Heart right ventricle (tissue), 16 donors: Measurements from ENCODE around the gene PLK3. TPM values are rescaled to one million over a fixed set of nuclear protein-coding genes. Genes with fewer than 3 reads are reported as not detected.

Experiments used
- ATAC-seq, 8 donors: fragments of 200-7000 bp; cut with Tn5 transposase; one replicate each; pipeline ENCODE4 v1.9.1; 2020; ENCODE audit warnings: mild to moderate bottlenecking in 8 of 8, moderate library complexity in 8 of 8, moderate number of reproducible peaks in 1 of 8
- DNase-seq, 2 donors: peaks; one replicate each; pipeline ENCODE4 v3.0.0-alpha.2; 2020
- H3K27ac ChIP-seq, 10 donors: fragments of 200-600 bp; sonication (generic) in 2 of 10; one replicate each; pipeline versions ENCODE4 v1.5.0 to v1.8.0; 2020 to 2022; ENCODE audit warnings: mild to moderate bottlenecking in 3 of 10
- H3K27me3 ChIP-seq, 7 donors: fragments of 200-600 bp; one replicate each; pipeline ENCODE4 v1.8.0; 2021 to 2022; ENCODE audit warnings: mild to moderate bottlenecking in 2 of 7
- H3K36me3 ChIP-seq, 9 donors: fragments of 200-600 bp; sonication (generic) in 1 of 9; one replicate each; pipeline versions ENCODE4 v1.5.0 to v1.8.0; 2020 to 2022; ENCODE audit warnings: mild to moderate bottlenecking in 2 of 9
- H3K4me1 ChIP-seq, 9 donors: fragments of 200-600 bp; sonication (generic) in 1 of 9; one replicate each; pipeline versions ENCODE4 v1.5.0 to v1.8.0; 2020 to 2022; ENCODE audit warnings: mild to moderate bottlenecking in 4 of 9
- H3K4me3 ChIP-seq, 10 donors: fragments of 200-600 bp; sonication (generic) in 2 of 10; one replicate each; pipeline versions ENCODE4 v1.5.0 to v1.8.0; 2020 to 2022; ENCODE audit warnings: mild to moderate bottlenecking in 7 of 10, moderate library complexity in 2 of 10
- H3K9me3 ChIP-seq, 11 donors: fragments of 200-600 bp in 10 of 11; sonication (generic) in 2 of 11; one replicate each; pipeline versions ENCODE4 v1.5.0 to v1.8.0; 2013 to 2022; ENCODE audit warnings: mild to moderate bottlenecking in 2 of 11, control low read depth in 1 of 11, moderate library complexity in 1 of 11
- WGBS, 2 donors: extraction: QIAGEN DNeasy Blood & Tissue Kit; methylation state at CpG; one replicate each; pipeline ENCODE4 v1.1.7; 2013; ENCODE audit warnings: inconsistent platforms in 1 of 2; 5-methylcytosine and 5-hydroxymethylcytosine counted together
- intact Hi-C, 10 donors: fragments of 100-400 bp; cut with DNase I; formaldehyde crosslinking; loops; one replicate each; pipeline versions ENCODE4 v1.11.1 to v1.14.2; 2022
- polyA plus RNA-seq, 2 donors: library from polyadenylated mRNA; stranded (reverse); fragments of 200-250 nt; gene quantifications; one replicate each; pipeline ENCODE4 v1.2.3, GENCODE V29; 2013
- total RNA-seq, 10 donors: library from RNA; stranded (reverse); fragmentation: NEBNext Ultra II Directional in 3 of 10; extraction: Animal tissue kit (Norgen Biotek cat#: 25700) in 3 of 10; gene quantifications; one replicate each; pipeline versions ENCODE4 v1.2.1 to v1.2.4, GENCODE V29; 2021 to 2023
- TF ChIP-seq, protein P1 (sequence below), 9 donors: fragments of 200-600 bp; sonication (generic) in 2 of 9; IDR thresholded peaks; one replicate each; pipeline versions ENCODE4 v1.5.0 to v1.8.0; 2021 to 2022; ENCODE audit warnings: antibody characterized with exemption in 9 of 9, mild to moderate bottlenecking in 5 of 9, moderate library complexity in 1 of 9
- donor health status: Arrhythmogenic right ventricular cardiomyopathy.
- donor health status: ischemic (EF 13 %, LVEDD 7.1; RV severe dilation, severe dysfunction).
- donor health status: healthy with polysubstance abuse.
- donor health status: DM: no; HTN: yes; CAD: no.
- donor health status: DM: no; HTN: no; CAD: no.
- donor health status: ischemic (EF 25% LVEDD 6.9; RV normal size, moderate dysfunction).
- donor health status: ischemic (EF 25% LVEDD 5.7; RV mildly dilated, moderate dysfunction).
- donor health status: healthy.
- donor health status: DM: yes; HTN: yes; CAD: no.
- donor health status: Ischemic cardiomyopathy.
- donor health status: ischemic (EF 35%, LVEDD 5.7; RV mildly dilated, moderate dysfunction).
- donor health status: nonischemic (EF 11% LVEDD 7.7; RV severe dilation, severe dysfunction).
- donor health status: DM: yes; HTN: yes; CAD: no.
- donor health status: PGD.
- donor health status: ischemic (EF 29% LVEDD 5.4; RV normal size, mild dysfunction).
- donor health status: nonischemic (EF 23%, LVEDD 6.1; RV moderate dilation, normal function).

PLK3 gene
- total and polyA plus RNA-seq, 12 donors, result 2.9 to 12.7 (median 7.0) TPM

DNA sequence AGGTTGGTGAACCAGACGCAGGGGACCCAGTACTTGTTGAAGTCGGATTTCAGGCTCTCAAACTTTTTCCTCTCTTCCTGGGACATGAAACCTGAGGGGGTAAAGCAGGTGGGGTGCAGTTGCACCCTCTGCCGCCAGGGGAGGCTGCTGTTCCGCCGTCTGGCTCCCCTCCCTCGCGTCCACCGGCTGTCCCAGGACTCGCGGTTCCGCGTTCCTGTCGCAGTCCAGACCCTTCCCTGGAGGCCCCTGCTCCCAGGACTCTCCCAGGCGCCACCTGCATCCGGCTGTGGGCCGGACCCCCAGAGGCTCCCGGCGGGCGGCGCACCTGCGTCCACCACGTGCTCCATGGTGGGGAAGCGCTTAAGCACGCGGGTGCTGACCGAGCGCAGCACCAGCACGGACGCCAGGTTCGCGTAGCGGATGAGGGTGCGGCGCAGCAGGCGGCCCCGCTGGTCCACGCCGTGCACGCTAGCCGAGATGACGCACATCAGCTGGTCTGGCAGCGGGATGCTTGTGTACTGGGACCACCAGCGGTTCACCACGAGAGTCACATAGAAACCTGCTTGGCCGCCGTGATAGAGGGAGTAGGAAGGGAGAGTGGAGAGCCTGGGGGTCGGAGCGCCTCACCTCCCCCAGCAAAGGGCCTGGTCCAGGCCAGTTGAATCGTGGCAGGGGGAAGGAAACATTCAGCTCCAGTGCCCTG is 13.9 kb upstream of the PLK3 start:
- ATAC-seq (peak; percentile 57 to 81 (median 74)), DNase-seq (peak; percentile 64 to 73)
- H3K27ac ChIP-seq, result peak overlapping the region in 9 of 10 donors; percentile 34 to 82 (median 58)
- peaks cover 0 to 34% (median 29%) of the 10 kb centered on the region in 9 donors for H3K4me1 ChIP-seq
- no peaks in the 10 kb centered on the region for H3K9me3 ChIP-seq
- peaks cover 0 to 10% (median 0%) of the 10 kb centered on the region in 9 donors for H3K36me3 ChIP-seq
- H3K27me3 ChIP-seq, result peaks cover 0 to 7% (median 0%) of the 10 kb centered on the region in 7 donors
- WGBS, 2 donors, result 6 to 7% methylated on average over 48 to 49 of the region's 49 CpGs
- TF ChIP-seq, protein P1, sequence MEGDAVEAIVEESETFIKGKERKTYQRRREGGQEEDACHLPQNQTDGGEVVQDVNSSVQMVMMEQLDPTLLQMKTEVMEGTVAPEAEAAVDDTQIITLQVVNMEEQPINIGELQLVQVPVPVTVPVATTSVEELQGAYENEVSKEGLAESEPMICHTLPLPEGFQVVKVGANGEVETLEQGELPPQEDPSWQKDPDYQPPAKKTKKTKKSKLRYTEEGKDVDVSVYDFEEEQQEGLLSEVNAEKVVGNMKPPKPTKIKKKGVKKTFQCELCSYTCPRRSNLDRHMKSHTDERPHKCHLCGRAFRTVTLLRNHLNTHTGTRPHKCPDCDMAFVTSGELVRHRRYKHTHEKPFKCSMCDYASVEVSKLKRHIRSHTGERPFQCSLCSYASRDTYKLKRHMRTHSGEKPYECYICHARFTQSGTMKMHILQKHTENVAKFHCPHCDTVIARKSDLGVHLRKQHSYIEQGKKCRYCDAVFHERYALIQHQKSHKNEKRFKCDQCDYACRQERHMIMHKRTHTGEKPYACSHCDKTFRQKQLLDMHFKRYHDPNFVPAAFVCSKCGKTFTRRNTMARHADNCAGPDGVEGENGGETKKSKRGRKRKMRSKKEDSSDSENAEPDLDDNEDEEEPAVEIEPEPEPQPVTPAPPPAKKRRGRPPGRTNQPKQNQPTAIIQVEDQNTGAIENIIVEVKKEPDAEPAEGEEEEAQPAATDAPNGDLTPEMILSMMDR (IDR thresholded peaks at IDR 0.05), result peak; percentile 89 to 99 (median 97)
- intact Hi-C loops, result loop anchor here in 7 of 10 donors (5.0 to 10.0 kb wide), 6 partner anchors 36 to 519 kb away; no protein-coding TSS in a partner anchor
- H3K4me3 ChIP-seq, result peak overlapping the region; percentile 12 to 62 (median 51)

DNA sequence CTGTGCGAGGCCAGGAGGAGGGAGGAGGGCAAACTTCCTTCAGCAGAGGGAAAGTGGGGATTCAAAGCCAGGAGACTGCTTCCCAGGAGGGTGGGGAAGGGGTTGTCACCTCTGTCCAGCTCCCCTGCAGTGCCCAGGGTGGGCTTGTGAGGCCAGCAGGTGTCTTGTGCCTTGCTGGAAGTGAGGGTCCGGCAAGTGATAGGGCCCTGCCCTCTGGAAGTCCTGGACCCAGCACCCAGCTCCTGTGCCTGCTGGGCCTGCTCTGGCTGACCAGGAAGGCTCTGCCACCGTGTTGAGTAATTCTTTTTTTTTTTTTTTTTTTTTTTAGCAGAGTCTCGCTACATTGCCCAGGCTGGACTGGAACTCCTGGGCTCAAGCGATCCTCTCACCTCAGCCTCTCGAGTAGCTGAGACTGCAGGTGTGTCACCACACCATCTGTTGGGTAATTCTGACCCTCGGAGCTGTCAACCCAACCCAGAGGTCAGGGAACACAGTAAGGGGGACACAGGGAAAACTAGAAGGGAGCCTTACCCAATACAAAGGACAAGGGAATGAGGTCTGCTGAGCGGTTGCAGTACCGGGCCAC is 13.2 kb upstream of the PLK3 start:
- Histone ChIP-seq H3K36me3 (peaks cover 0 to 3% (median 0%) of the 10 kb centered on the region in 9 donors), H3K9me3 (no peaks in the 10 kb centered on the region), H3K27ac (peak overlapping the region in 9 of 10 donors; percentile 10 to 82 (median 58)), H3K27me3 (peaks cover 0 to 7% (median 0%) of the 10 kb centered on the region in 7 donors), H3K4me3 (peak overlapping the region in 4 of 10 donors; percentile 54 to 62 (median 56)), H3K4me1 (peaks cover 0 to 34% (median 29%) of the 10 kb centered on the region in 9 donors)
- intact Hi-C loops, result loop anchor here in 7 of 10 donors (5.0 to 10.0 kb wide), 6 partner anchors 35 to 518 kb away; no protein-coding TSS in a partner anchor
- TF ChIP-seq, protein P1 (IDR thresholded peaks at IDR 0.05), result no peak
- WGBS, 2 donors, result 82 to 87% methylated on average over 9 of the region's 9 CpGs
- DNase-seq (no peak), ATAC-seq (peak in 3 of 8 donors; percentile 2 to 27 (median 4))

DNA sequence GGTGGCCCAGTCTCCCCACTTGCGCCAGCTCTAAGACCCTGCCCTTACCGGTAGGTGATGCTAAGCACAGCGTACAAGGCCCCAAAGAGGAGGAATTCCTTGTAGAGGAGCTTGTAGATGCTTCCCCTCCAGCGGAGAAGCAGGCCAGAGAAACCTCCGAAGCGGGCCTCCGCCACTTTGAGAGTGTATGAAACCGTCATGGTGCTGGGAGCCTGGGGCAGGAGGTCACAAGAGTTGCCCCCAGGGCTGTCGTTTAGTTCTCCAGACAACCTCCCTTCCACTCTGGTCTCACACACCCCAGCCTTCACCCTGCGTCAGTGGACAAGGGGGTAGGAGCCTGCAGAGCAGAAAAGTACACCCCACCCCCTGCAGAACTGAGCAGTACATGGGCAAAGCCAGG is 12.7 kb upstream of the PLK3 start:
- H3K4me3 ChIP-seq, result no peak overlapping the region
- 95 to 99% methylated on average over 10 of the region's 10 CpGs for WGBS, 2 donors
- no peaks in the 10 kb centered on the region for H3K36me3 ChIP-seq
- peaks cover 0 to 7% (median 0%) of the 10 kb centered on the region in 7 donors for H3K27me3 ChIP-seq
- peak overlapping the region in 1 of 10 donors; percentile 9 for H3K27ac ChIP-seq
- intact Hi-C loops, result loop anchor here in 7 of 10 donors (5.0 to 10.0 kb wide), 6 partner anchors 35 to 517 kb away; no protein-coding TSS in a partner anchor
- H3K4me1 ChIP-seq, result peaks cover 0 to 34% (median 29%) of the 10 kb centered on the region in 9 donors
- ATAC-seq, result no peak
- TF ChIP-seq, protein P1 (IDR thresholded peaks at IDR 0.05), result no peak
- no peaks in the 10 kb centered on the region for H3K9me3 ChIP-seq
- no peak for DNase-seq

DNA sequence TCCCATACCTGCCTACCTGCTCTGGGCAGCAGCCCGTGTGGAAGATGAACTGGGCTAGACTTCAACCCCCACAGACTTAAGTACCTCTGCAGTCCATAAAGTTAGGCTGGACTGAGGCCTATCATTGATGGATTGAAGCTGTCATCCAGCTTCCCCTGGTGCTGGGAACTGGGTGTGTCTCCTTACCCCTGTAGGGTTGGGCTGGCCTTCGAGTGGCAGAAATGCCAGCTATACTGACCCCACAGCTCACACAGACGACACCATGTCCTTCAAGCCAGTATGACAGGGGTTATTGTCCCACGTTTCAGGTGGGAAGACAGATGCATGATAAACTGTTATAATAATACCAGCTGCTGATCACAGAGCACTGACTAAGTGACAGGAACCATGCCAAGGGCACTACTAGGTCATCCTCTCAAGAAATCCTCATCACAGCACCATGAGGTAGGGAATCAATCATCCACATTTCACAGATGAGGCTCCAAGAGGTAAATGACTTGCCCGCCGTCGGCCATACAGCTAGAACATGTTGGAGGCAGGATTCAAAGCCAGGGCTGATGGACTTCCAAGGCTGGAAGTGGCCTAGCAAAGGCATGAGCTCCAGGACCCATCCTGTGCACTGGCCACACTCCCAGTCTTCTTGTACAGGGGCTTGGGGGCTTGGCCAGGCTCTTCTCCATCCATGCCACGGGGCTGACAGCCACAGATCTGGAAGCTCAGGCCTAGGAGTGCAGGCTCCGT is 11.9 kb upstream of the PLK3 start, which contains the start of gene BEST4:
Gene BEST4, minus strand, starts transcription at position 51 of the 741 bp plus-strand sequence. CDS start 465 bp downstream, outside the sequence.
- no peaks in the 10 kb centered on the region for H3K9me3 ChIP-seq
- H3K27me3 ChIP-seq, result peaks cover 0 to 7% (median 0%) of the 10 kb centered on the region in 7 donors
- 82 to 85% methylated on average over 9 of the region's 9 CpGs for WGBS, 2 donors
- TF ChIP-seq, protein P1 (IDR thresholded peaks at IDR 0.05), result no peak
- H3K27ac ChIP-seq, result peak within 1 kb of the TSS in 3 of 10 donors; percentile 9 to 59 (median 47)
- peaks cover 0 to 34% (median 29%) of the 10 kb centered on the region in 9 donors for H3K4me1 ChIP-seq
- no peak within 1 kb of the TSS for H3K4me3 ChIP-seq
- intact Hi-C loops, result loop anchor here in 7 of 10 donors (5.0 to 10.0 kb wide), 6 partner anchors 34 to 517 kb away; no protein-coding TSS in a partner anchor
- DNase-seq, result no peak
- H3K36me3 ChIP-seq, result no peaks in the 10 kb centered on the region
- ATAC-seq, result no peak
